HUDEP-2 (cell line): ENCODE results near the gene KPNB1.

Source experiments
- DNase-seq, 76 experiments: peaks; one replicate each; lab custom pipeline; 2025; ENCODE audit not compliant: unreplicated experiment in 76 of 76; lab: John Stamatoyannopoulos, UW

The KPNB1 gene

DNA sequence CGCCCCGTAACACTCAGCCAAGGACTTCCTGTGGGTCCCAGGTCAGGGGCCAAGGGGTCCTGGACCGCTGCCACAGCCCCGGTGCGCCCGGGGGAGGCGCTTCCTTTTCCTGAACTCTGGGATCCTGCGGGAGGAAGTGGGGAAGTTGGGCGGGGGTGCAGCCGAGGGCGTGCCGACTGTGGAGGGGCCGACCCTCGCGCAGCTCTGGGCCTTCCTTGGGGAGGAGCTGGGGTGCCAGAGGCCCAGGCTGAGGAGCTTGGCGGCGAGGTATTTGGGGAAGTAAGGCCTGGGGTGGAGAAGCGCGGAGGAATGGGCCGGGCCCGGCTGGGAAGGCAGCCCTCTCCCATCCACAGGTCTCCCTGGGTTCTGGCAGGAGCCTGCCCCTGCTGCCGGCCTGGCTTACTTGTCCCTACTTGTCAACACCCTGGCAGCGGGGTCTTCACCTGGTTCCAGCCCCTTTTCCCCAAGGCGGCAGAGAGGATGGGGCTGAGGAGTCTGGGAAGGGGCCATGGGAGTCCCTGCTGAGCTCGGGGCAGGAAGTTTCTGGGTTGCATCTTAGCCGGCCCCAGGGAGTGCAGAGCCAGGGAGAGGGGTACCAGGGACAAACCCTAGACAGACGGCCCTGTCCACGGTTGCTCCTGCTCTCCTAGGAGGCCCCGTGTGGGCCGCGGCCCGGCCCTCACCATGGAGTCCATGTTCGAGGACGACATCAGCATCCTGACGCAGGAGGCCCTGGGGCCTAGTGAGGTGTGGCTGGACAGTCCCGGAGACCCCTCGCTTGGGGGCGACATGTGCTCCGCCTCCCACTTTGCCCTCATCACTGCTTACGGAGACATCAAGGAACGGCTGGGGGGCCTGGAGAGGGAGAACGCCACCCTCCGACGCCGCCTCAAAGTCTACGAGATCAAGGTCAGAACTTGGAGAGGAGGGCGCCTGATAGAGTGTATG is 46.0 kb downstream of the KPNB1 start:
- DNase-seq, result no peak

DNA sequence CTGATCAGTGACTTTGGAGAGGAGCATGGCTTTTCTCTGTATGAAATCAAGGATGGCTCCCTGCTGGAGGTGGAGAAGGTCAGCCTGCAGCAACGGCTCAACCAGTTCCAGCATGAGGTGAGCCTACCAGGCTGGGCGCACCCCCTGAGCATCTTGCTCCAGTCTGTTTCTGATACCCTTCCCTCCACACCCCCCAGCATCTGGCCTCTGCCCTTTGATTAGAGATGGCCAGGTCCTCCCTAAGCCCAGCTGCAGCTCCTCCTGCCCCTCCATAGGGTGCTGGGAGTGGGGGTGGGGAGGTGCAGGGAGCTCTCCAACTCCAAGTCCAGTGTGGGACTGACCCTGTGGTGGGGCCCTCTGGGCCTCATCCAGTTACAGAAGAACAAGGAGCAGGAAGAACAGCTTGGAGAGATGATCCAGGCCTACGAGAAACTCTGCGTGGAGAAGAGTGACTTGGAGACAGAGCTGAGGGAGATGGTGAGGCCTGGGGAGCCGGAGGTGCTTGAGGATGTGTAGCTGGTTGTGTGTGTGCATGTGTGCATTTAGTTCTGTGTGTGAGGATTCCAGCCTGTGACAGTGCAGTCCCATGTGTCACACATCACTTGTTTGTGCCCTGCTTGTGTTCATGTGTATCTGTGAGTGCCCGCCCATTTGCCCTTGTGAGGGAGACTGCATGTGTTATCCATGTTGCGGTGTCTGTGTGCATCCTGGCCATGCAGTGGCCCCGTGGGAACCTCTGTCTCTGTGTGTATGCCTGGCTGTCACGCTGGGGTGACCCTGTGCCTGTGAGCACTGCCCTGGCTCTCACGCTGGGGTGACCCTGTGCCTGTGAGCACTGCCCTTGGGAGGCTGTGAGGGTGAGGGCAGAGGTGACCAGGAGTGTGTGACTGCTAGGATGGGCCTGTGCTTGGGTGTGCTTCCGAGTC is 47.3 kb downstream of the KPNB1 start:
- no peak for DNase-seq

DNA sequence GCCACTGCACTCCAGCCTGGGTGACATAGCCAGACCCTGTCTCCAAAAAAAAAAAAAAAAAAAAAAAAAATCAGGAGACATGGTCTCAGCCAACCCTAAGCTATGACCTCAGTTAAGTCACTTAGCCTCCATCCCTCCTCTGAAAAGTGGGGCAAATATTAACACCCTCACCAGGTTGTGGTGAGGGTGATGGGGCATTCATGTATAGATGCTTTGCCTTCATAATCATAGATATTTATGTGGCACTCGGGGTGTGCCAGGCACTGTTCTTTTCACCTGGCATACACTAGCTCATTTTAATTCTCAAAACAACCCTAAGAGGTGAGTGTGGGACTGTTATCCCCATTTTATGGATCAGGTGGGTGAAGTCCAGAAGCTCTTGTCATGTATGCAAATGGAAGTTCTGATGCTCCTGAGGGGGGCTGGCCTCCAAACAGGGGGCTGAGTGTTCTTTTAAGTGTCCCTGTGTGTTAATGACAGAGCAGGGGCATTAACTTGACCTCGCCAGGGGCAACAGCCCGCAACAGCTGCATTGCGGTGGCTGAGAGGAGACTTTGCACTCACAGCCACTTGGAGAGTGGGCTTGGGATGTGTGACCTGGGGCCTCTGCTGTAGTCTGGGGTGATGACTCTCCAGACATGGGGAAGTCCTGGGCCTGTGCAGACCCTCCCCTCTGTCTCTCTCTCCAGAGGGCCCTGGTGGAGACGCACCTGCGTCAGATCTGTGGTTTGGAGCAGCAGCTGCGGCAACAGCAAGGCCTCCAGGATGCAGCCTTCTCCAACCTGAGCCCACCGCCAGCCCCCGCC is 48.4 kb downstream of the KPNB1 start:
- DNase-seq, result no peak

DNA sequence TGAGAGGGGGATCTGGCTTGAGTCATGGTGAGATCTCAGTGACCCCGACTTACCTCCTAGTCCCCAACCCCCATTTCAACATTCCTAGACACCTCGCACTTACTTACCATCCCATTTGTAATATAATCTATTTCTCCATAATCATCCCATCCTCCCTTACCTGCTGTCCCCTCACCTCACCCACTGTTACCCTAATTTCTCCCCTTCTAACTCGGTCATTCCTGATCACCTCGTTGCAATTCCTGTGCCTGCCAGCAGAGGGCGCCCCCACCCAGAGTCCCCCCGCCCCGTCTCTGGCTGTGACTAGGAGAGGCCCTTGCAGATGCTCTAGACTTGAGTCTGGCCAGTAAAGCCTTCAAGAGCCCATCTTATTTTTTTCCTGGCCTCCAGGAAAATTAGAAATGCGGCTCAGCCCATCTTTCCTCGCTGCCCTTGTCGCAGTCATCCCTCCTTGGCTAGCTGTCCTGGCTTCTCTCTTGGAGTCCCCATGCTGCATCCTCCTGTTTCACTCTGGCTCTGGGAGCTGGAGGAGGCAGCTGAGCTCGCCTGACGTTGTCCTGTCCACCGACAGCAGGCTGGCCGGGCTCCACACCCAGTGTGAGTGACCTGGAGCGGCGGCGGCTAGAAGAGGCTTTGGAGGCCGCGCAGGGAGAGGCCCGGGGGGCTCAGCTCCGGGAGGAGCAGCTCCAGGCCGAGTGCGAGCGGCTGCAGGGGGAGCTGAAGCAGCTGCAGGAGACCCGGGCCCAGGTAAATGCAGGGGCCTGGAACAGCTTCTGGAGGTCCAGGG is 49.2 kb downstream of the KPNB1 start:
- peak in 48 of 76 experiments; percentile 9 to 77 (median 42) for DNase-seq

GRCh38 chr17:47699536-47699840 is 49.8 kb downstream of the KPNB1 start:
- DNase-seq, result no peak

DNA sequence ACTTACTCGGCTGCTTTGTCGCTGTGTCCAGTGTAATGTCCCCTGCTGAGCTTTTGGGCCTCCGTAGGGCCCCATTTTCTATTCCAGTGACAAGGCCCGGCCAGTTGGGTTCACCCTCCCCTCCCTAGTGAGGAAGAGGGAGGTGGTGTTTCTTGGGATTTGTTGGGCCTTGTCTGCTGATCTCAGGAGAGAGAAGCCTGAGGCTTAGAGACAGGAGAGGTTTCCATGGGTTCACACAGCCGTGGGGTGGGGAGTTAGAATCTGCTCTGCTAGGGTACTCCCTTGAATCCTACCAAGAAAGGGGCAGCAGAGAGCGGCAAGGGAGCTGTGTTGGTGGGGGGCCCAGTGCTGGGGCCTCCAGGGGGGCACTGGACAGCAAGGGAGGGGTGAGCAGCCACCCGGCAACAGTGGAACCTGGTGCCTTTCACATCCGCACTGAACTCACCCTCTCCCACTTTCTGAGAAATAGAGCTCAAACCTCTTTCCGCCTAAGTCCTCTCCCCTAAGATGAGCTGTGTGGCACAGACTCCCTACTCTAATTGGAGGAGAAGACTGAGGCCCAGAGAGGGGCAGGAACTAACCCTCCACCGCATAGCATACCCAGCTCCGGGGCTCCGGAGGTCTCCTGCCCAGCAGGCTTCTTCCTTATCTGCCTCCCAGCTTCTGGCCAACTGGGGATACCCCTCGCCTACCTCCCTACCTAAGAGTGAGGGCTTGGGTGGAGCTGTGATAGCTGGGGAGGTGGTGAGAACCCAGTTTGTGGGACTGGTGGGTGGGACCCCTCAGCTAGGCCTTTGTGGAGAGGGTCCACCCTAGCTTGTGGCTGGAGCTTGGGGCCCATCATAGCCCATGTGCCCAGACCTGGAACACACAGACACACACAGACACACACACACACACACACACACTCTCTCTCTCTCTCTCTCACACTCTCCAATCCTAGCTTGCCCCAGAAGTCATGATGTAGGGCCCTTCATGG is 51.0 kb downstream of the KPNB1 start:
- DNase-seq, result no peak

- no peak for DNase-seq
Measured at GRCh38 chr17:47701608-47702007, 51.9 kb downstream of the KPNB1 start.

DNA sequence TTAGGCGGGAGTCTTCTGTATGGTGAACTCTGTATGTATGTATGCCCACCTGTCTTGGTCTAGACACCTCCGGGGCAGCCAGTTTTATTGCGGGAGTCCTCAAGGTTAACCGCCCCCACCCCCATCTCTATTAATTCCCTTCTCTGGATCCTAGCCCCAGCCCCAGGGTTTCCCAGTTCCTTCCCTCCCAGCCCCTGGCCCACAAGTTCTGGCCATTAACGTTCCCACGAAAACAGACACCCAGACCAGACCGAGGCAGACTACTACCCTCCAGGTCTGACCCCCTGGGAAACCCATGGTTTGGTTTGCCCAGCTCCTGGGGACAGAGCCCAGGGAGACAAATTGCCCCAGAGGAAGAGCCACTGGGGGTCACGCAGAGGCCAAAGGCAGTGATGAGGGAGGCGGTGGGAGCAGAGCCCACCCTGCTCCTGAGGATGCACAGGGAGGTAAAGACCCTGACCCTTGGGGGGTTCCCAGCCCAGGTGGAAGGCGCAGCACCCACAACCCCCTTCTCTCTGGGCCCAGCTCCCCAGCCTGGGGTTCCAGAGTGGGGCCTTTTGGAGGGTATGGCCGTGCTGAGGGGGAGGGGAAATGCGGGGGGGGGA is 52.8 kb downstream of the KPNB1 start:
- DNase-seq, result no peak

DNA sequence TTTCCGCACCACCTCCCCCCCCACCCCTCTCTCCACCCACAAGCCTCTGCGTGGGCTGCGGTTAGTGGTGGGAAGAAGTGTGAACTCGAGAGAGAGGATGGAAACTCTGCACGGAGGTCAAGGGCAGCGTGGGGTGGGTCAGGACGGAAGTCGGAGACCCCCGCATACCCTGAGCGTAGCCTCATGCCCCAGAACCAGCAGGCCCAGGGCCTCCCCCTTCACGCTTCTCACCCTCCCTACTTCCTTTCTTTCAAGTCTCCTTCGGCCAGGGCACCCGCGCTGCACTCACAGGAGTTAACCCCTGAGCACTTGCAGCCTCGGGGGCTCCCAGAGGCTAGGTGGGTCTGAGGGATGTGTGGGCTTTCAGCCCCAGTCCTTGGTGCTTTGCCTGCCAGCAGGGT is 53.5 kb downstream of the KPNB1 start:
- DNase-seq, result no peak

GRCh38 chr17:47703671-47704070 is 54.0 kb downstream of the KPNB1 start:
- no peak for DNase-seq

- DNase-seq, result no peak
Measured at GRCh38 chr17:47704116-47704515, 54.4 kb downstream of the KPNB1 start.

- no peak for DNase-seq
Measured at GRCh38 chr17:47704736-47705135, 55.0 kb downstream of the KPNB1 start.

GRCh38 chr17:47705536-47706530 is 56.1 kb downstream of the KPNB1 start:
- peak in 1 of 76 experiments; percentile 8 for DNase-seq

DNA sequence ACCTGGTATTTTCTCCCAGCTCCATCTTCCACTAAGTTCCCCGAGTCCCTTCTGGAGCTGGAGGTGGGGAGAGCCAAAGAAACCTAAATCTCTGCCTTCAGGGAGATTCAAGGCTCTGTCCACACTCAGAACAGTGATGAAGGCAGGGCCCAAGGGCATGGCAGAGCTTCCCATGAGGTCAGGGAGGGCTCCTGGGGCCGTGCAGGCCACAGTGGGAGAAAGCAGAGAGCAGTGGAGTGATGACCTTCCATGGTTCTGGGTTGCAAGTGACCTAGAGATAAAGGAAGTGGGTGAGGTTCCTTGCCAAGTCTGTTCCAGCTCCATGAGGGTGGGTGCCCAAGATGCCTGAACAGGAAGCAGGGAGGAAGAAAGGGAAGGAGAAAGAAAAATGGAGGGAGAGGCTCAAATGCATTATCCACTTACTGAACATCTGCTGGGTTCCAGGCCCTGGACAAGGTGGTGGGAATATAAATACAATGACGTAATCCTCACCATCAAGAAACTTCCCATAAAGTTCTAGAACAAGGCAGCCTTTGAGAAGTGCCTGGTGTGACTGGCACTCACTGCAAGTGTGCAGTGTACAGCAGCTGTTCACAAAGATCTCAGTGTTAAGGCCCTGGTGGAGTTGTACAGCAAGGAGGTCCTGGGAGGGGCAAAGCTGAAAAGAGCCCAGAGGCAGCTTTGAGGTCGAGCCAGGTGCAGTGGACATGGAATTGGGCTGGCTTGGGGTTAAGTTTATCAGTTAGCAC is 57.5 kb downstream of the KPNB1 start:
- no peak for DNase-seq

DNA sequence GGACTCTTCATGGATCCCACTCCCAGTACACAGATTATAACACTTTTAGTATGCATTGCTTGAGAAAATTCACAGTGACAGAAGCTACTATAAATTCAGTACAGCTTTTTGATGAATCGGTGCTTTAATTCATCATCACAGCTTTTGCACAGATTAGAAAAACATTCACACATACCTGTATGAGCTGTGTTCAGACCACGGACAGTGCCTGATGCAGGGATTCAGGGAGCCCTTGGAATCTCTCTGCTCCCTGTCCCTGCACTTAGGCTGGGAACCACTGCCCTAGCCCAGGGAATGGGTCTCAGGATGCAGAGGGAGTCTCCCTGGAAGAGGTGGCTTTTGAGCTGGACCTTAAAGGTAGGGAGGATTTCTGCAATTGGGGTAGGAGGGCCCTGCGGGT is 58.2 kb downstream of the KPNB1 start:
- no peak for DNase-seq

DNA sequence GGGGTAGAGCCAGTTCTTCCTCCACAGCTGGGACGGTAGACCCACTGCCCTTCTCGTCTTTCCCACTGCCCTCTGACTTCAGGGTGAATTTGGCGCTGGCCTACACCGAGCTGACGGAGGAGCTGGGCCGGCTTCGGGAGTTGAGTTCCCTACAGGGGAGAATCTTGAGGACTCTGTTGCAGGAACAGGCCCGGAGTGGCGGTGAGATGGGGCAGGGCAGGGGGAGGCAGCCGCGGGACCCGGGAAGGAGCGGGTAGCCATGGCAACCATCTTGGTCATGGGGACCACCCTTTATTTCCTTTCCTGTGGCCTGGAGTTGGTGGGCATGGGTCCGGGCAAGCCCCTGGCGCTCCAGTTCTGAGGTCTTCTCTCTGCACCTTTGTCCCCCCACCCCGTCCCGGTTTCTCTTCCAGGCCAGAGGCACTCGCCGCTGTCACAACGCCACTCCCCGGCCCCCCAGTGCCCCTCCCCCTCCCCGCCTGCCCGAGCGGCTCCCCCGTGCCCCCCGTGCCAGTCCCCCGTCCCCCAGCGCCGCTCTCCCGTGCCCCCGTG is 58.7 kb downstream of the KPNB1 start:
- DNase-seq, result no peak
